Measurements from ENCODE around the gene OTUD7B. TPM values are rescaled to one million over a fixed set of nuclear protein-coding genes. Genes with fewer than 3 reads are reported as not detected.

OTUD7B gene
- total and polyA plus RNA-seq, 2 of the 8 experiments (the other 6 are each of a cell fraction or from before 2014, with no cell fraction given): 4.2 to 21.5 TPM

- H2BK120ac ChIP-seq (replicated peaks; ENCODE audit: low read depth, low read length): no peak overlapping the region
- H4K5ac ChIP-seq (ENCODE audit: insufficient read length, low read depth, low read length): no peak overlapping the region
- no peak overlapping the region for H3K4ac ChIP-seq (replicated peaks; ENCODE audit: insufficient read length, low read depth, low read length)
- no peaks in the 10 kb centered on the region for H4K20me1 ChIP-seq (replicated peaks in 1 of 2; ENCODE audit: control insufficient read depth in 1 of 2, insufficient read depth in 2 of 2, low read length in 2 of 2)
- no peaks in the 10 kb centered on the region for H3K79me2 ChIP-seq (ENCODE audit: control insufficient read depth in 1 of 2, insufficient read depth in 2 of 2, low read length in 2 of 2)
- H2BK15ac ChIP-seq (ENCODE audit: low read length): no peak overlapping the region
- H3K4me1 ChIP-seq (replicated peaks in 1 of 4; ENCODE audit: control insufficient read depth in 3 of 4, insufficient read depth in 4 of 4, low read length in 3 of 4): no peaks in the 10 kb centered on the region
- no peaks in the 10 kb centered on the region for H3K27me3 ChIP-seq (replicated peaks in 1 of 4; ENCODE audit: control insufficient read depth in 3 of 4, extremely low read depth in 1 of 4, insufficient read depth in 3 of 4, low read length in 3 of 4)
- H3K79me1 ChIP-seq (ENCODE audit: low read depth, low read length): no peaks in the 10 kb centered on the region
- ChIA-PET CTCF (ENCODE audit: partially characterized antibody) (interaction anchor here (0.9 to 1.4 kb wide), 2 partner anchors 11 to 238 kb away, joined by 4 to 6 read pairs; no protein-coding TSS in a partner anchor), POLR2A (ENCODE audit: partially characterized antibody) (no interaction called here)
- H3K27ac ChIP-seq (ENCODE audit: low read depth, low read length): no peak overlapping the region
- H3K9me3 ChIP-seq (ENCODE audit: insufficient read depth in 2 of 2, low read depth in 1 of 2, low read length in 1 of 2): no peaks in the 10 kb centered on the region
- TF ChIP-seq JUN (IDR thresholded peaks at IDR 0.05; ENCODE audit: low read depth, low read length): no peak
- TF ChIP-seq, protein P1, sequence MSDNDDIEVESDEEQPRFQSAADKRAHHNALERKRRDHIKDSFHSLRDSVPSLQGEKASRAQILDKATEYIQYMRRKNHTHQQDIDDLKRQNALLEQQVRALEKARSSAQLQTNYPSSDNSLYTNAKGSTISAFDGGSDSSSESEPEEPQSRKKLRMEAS (IDR thresholded peaks at IDR 0.05): 0 out of 2 replicates have a peak, but pooled peaks have one; percentile 21
- H3K14ac ChIP-seq (ENCODE audit: insufficient read length): no peak overlapping the region
- no peak overlapping the region for H4K91ac ChIP-seq (replicated peaks; ENCODE audit: insufficient read length, low read length)
- no peak for DNase-seq (ENCODE audit: low read depth in 1 of 2, low spot score in 2 of 2)
- H2BK12ac ChIP-seq (ENCODE audit: low read depth, low read length): no peak overlapping the region
- no peak for FAIRE-seq
- no peak overlapping the region for H4K8ac ChIP-seq (ENCODE audit: extremely low read depth, insufficient read depth, low read length)
- no peak overlapping the region for H3K18ac ChIP-seq (ENCODE audit: extremely low read depth, low read length)
- H2BK5ac ChIP-seq (ENCODE audit: low read depth, low read length): no peak overlapping the region
- peaks cover 2 to 37% (median 25%) of the 10 kb centered on the region in 4 experiments; a peak in 7 of 8 replicates for H3K36me3 ChIP-seq (ENCODE audit: control insufficient read depth in 2 of 4, insufficient read depth in 4 of 4, low read length in 3 of 4)
- H2AFZ ChIP-seq (ENCODE audit: low read length): no peak overlapping the region
- no peak overlapping the region for H2AK5ac ChIP-seq (ENCODE audit: low read depth, low read length)
- no peak overlapping the region for H3K4me2 ChIP-seq (ENCODE audit: insufficient read depth in 1 of 2, low read depth in 2 of 2, low read length in 2 of 2)
- no peak overlapping the region for H3K9ac ChIP-seq (replicated peaks in 1 of 4; ENCODE audit: extremely low read depth in 1 of 4, low read depth in 3 of 4, low read length in 3 of 4)
- H3K56ac ChIP-seq (replicated peaks; ENCODE audit: insufficient read length, low read depth, low read length): no peak overlapping the region
- no peaks in the 10 kb centered on the region for H3K23me2 ChIP-seq (ENCODE audit: low read depth, low read length)
- no peak overlapping the region for H3K4me3 ChIP-seq (ENCODE audit: extremely low read depth in 1 of 4, insufficient read depth in 2 of 4, low read depth in 3 of 4, low read length in 4 of 4)
- H2BK20ac ChIP-seq (ENCODE audit: low read length): no peak overlapping the region
- WGBS, 2 experiments (ENCODE audit: extremely low coverage in 1 of 2, insufficient coverage in 1 of 2, insufficient read length in 1 of 2, insufficient replicate concordance in 2 of 2, low coverage in 1 of 2, low lambda C conversion rate in 2 of 2, missing lambda C conversion rate in 1 of 2): 78% methylated on average over 6 of the region's 6 CpGs; no CpG with 5 or more reads in 1 of the 2 experiments
- H3K23ac ChIP-seq (ENCODE audit: insufficient read length): no peak overlapping the region
Observed at GRCh38 chr1:149949911-149950310, 60.6 kb downstream of the OTUD7B start.

Data from H1 (cell line).